Calu3 (cell line): Measurements from ENCODE around the gene SLC2A14. TPM values are rescaled to one million over a fixed set of nuclear protein-coding genes. Genes with fewer than 3 reads are reported as not detected.
"Not testable (repeated sequence)": the region's sequence is repeated elsewhere in the genome, so short reads cannot be mapped to it uniquely, and the experiment has no call there.

Experiments
- BruUV-seq: library from RNA; stranded (reverse); fragments of 400-500 nt; replicated peaks from 2 replicates; lab custom pipeline; 2021; lab: Mats Ljungman, UMichigan
- CTCF ChIA-PET: fragments of 300-600 bp; sonication (Branson Sonifier 250); formaldehyde crosslinking; loops from one replicate; lab custom pipeline; 2022; ENCODE audit warnings: antibody characterized with exemption; lab: Charles Lee
- DNase-seq: peaks from one replicate; pipeline ENCODE4 v3.0.0; 2022
- H3K27ac Mint-ChIP-seq: one replicate; pipeline ENCODE4 v1.8.0; 2022; ENCODE audit warnings: mixed read lengths; ENCODE audit not compliant: unreplicated experiment
- H3K27me3 Mint-ChIP-seq: one replicate; pipeline ENCODE4 v1.8.0; 2022; ENCODE audit warnings: mixed read lengths; ENCODE audit not compliant: unreplicated experiment
- H3K36me3 Mint-ChIP-seq: one replicate; pipeline ENCODE4 v1.8.0; 2022; ENCODE audit warnings: mild to moderate bottlenecking, moderate library complexity, mixed read lengths; ENCODE audit not compliant: insufficient read depth, unreplicated experiment
- H3K4me1 Mint-ChIP-seq: one replicate; pipeline ENCODE4 v1.8.0; 2022; ENCODE audit warnings: mild to moderate bottlenecking, low read depth, mixed read lengths; ENCODE audit not compliant: unreplicated experiment
- H3K4me3 Mint-ChIP-seq: one replicate; pipeline ENCODE4 v1.8.0; 2022; ENCODE audit warnings: mild to moderate bottlenecking, low read depth, moderate library complexity, mixed read lengths; ENCODE audit not compliant: unreplicated experiment
- H3K9me3 Mint-ChIP-seq: one replicate; pipeline ENCODE4 v1.8.0; 2022; ENCODE audit warnings: low read depth, mixed read lengths; ENCODE audit not compliant: unreplicated experiment
- intact Hi-C: fragments of 100-400 bp; cut with micrococcal nuclease; formaldehyde crosslinking; loops from one replicate; pipeline ENCODE4 v1.10.0; 2022; ENCODE audit not compliant: unreplicated experiment
- total RNA-seq: library from RNA; stranded (reverse); gene quantifications from 2 replicates; pipeline ENCODE4 v1.2.3, GENCODE V29; 2022
- TF ChIP-seq, protein P1 (sequence below): fragments of 200-600 bp; IDR thresholded peaks from one replicate; pipeline ENCODE4 v1.8.0; 2022; ENCODE audit warnings: antibody characterized with exemption; ENCODE audit not compliant: unreplicated experiment

The SLC2A14 gene
- total RNA-seq, 1 experiment from 2014 or later: not detected

DNA sequence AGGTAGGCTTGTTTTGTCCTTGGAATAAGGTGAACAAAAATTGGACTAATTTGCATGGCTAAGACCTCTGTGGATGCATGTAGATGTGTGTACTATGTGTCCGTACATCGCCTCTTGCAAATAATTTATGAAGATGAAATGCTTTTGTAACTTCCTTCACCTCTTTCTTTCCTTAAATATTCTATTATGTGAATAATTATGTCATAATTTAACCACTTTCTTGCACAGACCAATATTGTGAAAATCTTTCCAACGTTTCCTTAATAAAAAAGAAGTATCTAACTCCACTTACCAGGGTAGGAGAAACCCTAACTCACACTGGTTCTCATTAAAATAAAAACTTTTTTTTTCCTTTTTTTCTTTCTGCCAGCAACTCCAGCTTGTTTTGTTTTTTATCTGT is 79.5 kb downstream of the SLC2A14 start:
- Mint-ChIP-seq H3K36me3 (no peaks in the 10 kb centered on the region), H3K4me1 (no peaks in the 10 kb centered on the region), H3K27me3 (peaks cover 33% of the 10 kb centered on the region), H3K27ac (no peak overlapping the region), H3K4me3 (no peak overlapping the region), H3K9me3 (no peaks in the 10 kb centered on the region)
- intact Hi-C loops: no loop called here
- CTCF ChIA-PET: no interaction called here
- no TSS peak for BruUV-seq
- TF ChIP-seq, protein P1, sequence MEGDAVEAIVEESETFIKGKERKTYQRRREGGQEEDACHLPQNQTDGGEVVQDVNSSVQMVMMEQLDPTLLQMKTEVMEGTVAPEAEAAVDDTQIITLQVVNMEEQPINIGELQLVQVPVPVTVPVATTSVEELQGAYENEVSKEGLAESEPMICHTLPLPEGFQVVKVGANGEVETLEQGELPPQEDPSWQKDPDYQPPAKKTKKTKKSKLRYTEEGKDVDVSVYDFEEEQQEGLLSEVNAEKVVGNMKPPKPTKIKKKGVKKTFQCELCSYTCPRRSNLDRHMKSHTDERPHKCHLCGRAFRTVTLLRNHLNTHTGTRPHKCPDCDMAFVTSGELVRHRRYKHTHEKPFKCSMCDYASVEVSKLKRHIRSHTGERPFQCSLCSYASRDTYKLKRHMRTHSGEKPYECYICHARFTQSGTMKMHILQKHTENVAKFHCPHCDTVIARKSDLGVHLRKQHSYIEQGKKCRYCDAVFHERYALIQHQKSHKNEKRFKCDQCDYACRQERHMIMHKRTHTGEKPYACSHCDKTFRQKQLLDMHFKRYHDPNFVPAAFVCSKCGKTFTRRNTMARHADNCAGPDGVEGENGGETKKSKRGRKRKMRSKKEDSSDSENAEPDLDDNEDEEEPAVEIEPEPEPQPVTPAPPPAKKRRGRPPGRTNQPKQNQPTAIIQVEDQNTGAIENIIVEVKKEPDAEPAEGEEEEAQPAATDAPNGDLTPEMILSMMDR: no peak
- no peak for DNase-seq

GRCh38 chr12:7788884-7789528 is 83.7 kb downstream of the SLC2A14 start, which contains the start of gene NANOG:
Gene NANOG (plus strand): TSS chr12:7789402. CDS start chr12:7789615, 213 bp downstream.
- CTCF ChIA-PET: interaction anchor here (0.6 kb wide), 1 partner anchor 296 kb away, joined by 5 read pairs; no protein-coding TSS in a partner anchor
- DNase-seq, H3K27ac Mint-ChIP-seq, H3K9me3 Mint-ChIP-seq, H3K4me1 Mint-ChIP-seq, intact Hi-C loops, BruUV-seq, H3K4me3 Mint-ChIP-seq, H3K36me3 Mint-ChIP-seq: not testable (repeated sequence)
- H3K27me3 Mint-ChIP-seq: peaks cover 53% of the 10 kb centered on the region

DNA sequence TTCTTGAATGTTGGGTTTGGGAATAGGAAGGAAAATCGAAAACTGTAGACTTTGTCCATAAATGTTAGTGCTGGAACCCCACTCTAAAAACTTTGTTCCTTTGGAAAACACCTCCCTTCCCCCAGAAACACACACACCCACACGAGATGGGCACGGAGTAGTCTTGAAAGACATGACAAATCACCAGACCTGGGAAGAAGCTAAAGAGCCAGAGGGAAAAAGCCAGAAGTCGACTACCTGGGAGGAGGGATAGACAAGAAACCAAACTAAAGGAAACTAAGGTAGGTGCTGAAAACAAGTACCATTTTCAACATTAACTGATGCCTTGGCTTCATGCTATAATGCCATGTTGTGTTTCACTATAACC is 84.4 kb downstream of the SLC2A14 start:
- CTCF ChIA-PET: no interaction called here
- intact Hi-C loops: no loop called here
- Mint-ChIP-seq H3K36me3 (no peaks in the 10 kb centered on the region), H3K4me1 (no peaks in the 10 kb centered on the region), H3K27me3 (peaks cover 53% of the 10 kb centered on the region), H3K9me3 (peaks cover 2% of the 10 kb centered on the region), H3K4me3 (no peak overlapping the region), H3K27ac (no peak overlapping the region)
- TF ChIP-seq, protein P1: no peak
- no peak for DNase-seq
- no TSS peak for BruUV-seq

GRCh38 chr12:7787574-7788293 is 85.0 kb downstream of the SLC2A14 start:
- H3K9me3 Mint-ChIP-seq: peaks cover 2% of the 10 kb centered on the region
- H3K4me3 Mint-ChIP-seq: no peak overlapping the region
- no peaks in the 10 kb centered on the region for H3K4me1 Mint-ChIP-seq
- CTCF ChIA-PET: no interaction called here
- no peak for DNase-seq
- no peaks in the 10 kb centered on the region for H3K36me3 Mint-ChIP-seq
- BruUV-seq: no TSS peak
- H3K27me3 Mint-ChIP-seq: peaks cover 53% of the 10 kb centered on the region
- TF ChIP-seq, protein P1: no peak
- intact Hi-C loops: no loop called here
- H3K27ac Mint-ChIP-seq: no peak overlapping the region

DNA sequence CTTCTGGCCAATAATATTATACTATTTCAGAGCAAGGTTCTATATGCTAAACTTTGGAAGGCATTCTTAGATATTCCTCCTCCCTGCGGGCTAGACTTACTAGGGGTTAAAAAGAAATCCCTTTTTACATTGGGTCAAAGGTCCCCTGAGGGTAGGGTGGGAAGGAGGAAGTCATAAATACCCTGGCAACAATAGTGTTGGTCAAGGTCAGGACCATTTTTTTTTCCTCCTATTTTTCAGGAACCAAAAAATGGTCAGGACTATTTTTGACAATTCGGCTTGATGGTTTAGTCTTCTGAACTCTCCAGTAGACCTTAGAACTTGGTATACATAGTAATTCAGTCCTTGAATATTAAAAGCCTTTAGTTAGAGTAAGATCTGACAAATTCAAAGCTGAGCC is 88.0 kb downstream of the SLC2A14 start:
- Mint-ChIP-seq H3K4me3 (no peak overlapping the region), H3K36me3 (no peaks in the 10 kb centered on the region), H3K27me3 (peaks cover 34% of the 10 kb centered on the region), H3K4me1 (no peaks in the 10 kb centered on the region), H3K9me3 (peaks cover 2% of the 10 kb centered on the region), H3K27ac (no peak overlapping the region)
- BruUV-seq: no TSS peak
- DNase-seq: no peak
- CTCF ChIA-PET: no interaction called here
- TF ChIP-seq, protein P1: no peak
- intact Hi-C loops: no loop called here

DNA sequence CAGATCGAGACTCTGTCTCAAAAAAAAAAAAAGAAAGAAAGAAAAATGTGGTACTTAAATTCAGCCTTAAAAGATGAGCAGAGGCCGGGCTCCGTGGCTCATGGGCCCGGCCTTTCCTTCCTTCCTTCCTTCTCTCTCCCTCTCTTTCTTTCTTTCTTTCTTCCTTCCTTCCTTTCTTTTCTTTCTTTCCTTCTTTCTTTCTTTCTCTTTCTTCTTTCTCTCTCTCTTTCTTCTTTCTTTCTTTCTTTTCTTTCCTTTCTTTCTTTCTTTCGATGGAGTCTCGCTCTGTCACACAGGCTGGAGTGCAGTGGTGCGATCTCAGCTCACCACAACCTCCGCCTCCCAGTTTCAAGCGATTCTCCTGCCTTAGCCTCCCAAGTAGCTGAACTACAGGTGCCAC is 89.3 kb downstream of the SLC2A14 start:
- H3K4me3 Mint-ChIP-seq, H3K36me3 Mint-ChIP-seq, CTCF ChIA-PET: not testable (repeated sequence)

More for the DNA sequence above, 89.3 kb downstream of the SLC2A14 start:
- DNase-seq, intact Hi-C loops, BruUV-seq, H3K9me3 Mint-ChIP-seq, H3K27ac Mint-ChIP-seq, H3K4me1 Mint-ChIP-seq: not testable (repeated sequence)
- peaks cover 22% of the 10 kb centered on the region for H3K27me3 Mint-ChIP-seq
